Stimulated activated effector memory CD8-positive, alpha-beta T cell treated with anti-CD3 and anti-CD28 coated beads, Interleukin-12 subunit alpha, Interleukin-12 subunit beta, amount 100 ng/mL, for 72 hours (primary cell): ENCODE results near the gene ZNF283.
"Not testable (repeated sequence)": the region's sequence is repeated elsewhere in the genome, so short reads cannot be mapped to it uniquely, and the experiment has no call there.

ENCODE experiments used
- ATAC-seq: fragments of 150-1000 bp; cut with Tn5 transposase; 2 replicates; pipeline ENCODE4 v1.10.0; 2021
- DNase-seq, 2 donors: peaks; one replicate each; pipeline ENCODE4 v3.0.0; 2021 to 2022; ENCODE audit warnings: low spot score in 2 of 2
- H3K27ac Mint-ChIP-seq: one replicate; pipeline ENCODE4 v1.8.0; 2022; ENCODE audit warnings: mild to moderate bottlenecking, mixed read lengths
- H3K36me3 Mint-ChIP-seq: one replicate; pipeline ENCODE4 v1.8.0; 2022; ENCODE audit warnings: mild to moderate bottlenecking, mixed read lengths
- H3K4me1 Mint-ChIP-seq: one replicate; pipeline ENCODE4 v1.8.0; 2022; ENCODE audit warnings: mixed read lengths
- H3K4me3 Mint-ChIP-seq: one replicate; pipeline ENCODE4 v1.8.0; 2022; ENCODE audit warnings: mild to moderate bottlenecking, mixed read lengths
- H3K9me3 Mint-ChIP-seq: one replicate; pipeline ENCODE4 v1.8.0; 2022; ENCODE audit warnings: mixed read lengths

The ZNF283 gene

GRCh38 chr19:43790587-43790986 is 36.5 kb upstream of the ZNF283 start:
- H3K9me3 Mint-ChIP-seq = no peaks in the 10 kb centered on the region
- H3K4me1 Mint-ChIP-seq = peaks cover 4% of the 10 kb centered on the region
- H3K27ac Mint-ChIP-seq = no peak overlapping the region
- no peak for ATAC-seq
- H3K4me3 Mint-ChIP-seq = no peak overlapping the region
- DNase-seq = no peak
- no peaks in the 10 kb centered on the region for H3K36me3 Mint-ChIP-seq

GRCh38 chr19:43797118-43797517 is 30.0 kb upstream of the ZNF283 start:
- H3K36me3 Mint-ChIP-seq = no peaks in the 10 kb centered on the region
- H3K9me3 Mint-ChIP-seq = no peaks in the 10 kb centered on the region
- H3K27ac Mint-ChIP-seq = no peak overlapping the region
- H3K4me3 Mint-ChIP-seq = peak overlapping the region; percentile 76
- ATAC-seq (no peak), DNase-seq (no peak)
- H3K4me1 Mint-ChIP-seq = peaks cover 19% of the 10 kb centered on the region

DNA sequence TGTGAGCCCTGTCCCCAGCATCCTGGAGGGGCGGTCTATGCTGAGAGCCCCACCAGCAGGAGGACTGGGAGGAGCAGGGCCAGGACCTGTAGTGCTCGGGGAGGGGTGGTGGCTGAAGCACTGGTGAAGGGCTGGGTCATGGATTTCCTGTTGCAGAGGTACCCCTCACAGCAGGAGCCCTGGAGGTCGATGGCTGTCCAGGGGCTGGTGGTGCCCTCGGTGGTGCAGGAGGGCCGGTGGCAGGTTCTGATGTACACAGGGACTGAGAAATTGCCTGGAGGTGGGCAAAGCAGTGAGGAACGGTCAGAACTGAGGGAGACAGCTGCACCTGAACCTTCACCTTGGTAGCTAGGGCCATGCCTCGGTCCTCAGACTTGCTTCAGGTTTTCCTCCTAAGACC is 29.6 kb upstream of the ZNF283 start:
- DNase-seq (no peak), ATAC-seq (no peak)
- Mint-ChIP-seq H3K4me3 (peak overlapping the region; percentile 76), H3K9me3 (no peaks in the 10 kb centered on the region), H3K27ac (no peak overlapping the region), H3K36me3 (no peaks in the 10 kb centered on the region), H3K4me1 (peaks cover 19% of the 10 kb centered on the region)

DNA sequence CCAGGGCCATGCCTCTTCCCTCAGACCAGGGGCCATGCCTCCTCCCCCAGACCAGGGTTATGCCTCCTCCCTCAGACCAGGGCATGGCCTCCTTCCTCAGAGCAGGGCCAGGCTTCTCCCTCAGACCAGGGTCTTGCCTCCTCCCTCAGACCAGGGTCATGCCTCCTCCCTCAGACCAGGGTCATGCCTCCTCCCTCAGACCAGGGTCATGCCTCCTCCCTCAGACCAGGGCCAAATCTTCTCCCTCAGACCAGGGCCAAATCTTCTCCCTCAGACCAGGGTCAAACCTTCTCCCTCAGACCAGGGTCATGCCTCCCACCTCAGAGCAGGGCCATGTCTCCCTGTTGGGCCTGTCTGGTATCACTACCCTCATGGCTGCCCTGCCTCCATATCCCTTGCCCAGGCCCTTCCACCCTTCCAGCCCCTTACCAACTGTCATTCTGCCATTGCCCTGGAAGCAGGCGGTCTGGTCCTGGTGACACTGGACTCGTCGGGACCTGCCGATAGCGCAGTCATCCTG is 29.0 kb upstream of the ZNF283 start:
- Mint-ChIP-seq H3K36me3 (no peaks in the 10 kb centered on the region), H3K27ac (no peak overlapping the region), H3K4me1 (peaks cover 19% of the 10 kb centered on the region), H3K9me3 (no peaks in the 10 kb centered on the region), H3K4me3 (peak overlapping the region; percentile 76)
- ATAC-seq (peak; percentile 20), DNase-seq (no peak)

- peak; percentile 87 for ATAC-seq
- no peaks in the 10 kb centered on the region for H3K36me3 Mint-ChIP-seq
- peak in 1 of 2 donors; percentile 27 for DNase-seq
- peak overlapping the region; percentile 38 for H3K27ac Mint-ChIP-seq
- H3K4me1 Mint-ChIP-seq = peaks cover 19% of the 10 kb centered on the region
- no peaks in the 10 kb centered on the region for H3K9me3 Mint-ChIP-seq
- H3K4me3 Mint-ChIP-seq = peak overlapping the region; percentile 76
Measured at GRCh38 chr19:43798546-43799409, 28.3 kb upstream of the ZNF283 start.

DNA sequence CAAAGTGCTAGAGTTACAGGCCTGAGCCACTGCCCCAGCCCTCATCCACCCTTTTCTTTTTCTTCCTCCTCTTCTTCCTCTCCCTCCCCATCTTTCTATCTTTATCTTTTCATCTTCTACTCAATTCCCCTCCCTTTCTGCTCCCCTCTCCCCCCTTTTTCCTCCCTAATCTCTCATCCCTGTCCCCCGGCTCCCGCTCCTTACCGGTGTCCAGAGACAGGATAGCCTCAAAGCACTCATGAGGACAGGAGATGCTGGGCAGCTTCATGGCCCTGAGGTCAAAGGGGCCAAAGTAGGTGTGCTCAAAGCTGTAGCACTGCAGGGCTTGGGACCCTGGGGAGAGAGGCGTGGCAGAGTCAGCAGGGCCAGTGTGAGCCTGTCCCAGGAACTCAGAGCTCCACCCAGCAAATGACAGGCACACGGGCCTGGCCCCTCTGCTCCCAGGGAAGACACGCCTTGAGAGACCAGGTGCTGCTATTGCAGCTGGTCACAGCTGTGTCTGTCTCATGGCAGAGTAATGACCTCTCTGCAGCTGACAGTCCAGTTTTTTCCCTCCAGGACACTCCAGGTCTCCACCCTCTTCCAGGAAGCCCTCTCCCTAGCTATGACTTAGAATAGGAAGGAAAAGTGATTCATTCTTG is 27.5 kb upstream of the ZNF283 start:
- Mint-ChIP-seq H3K27ac (no peak overlapping the region), H3K9me3 (no peaks in the 10 kb centered on the region), H3K4me3 (peak overlapping the region; percentile 76), H3K36me3 (no peaks in the 10 kb centered on the region), H3K4me1 (peaks cover 19% of the 10 kb centered on the region)
- ATAC-seq (no peak), DNase-seq (no peak)

DNA sequence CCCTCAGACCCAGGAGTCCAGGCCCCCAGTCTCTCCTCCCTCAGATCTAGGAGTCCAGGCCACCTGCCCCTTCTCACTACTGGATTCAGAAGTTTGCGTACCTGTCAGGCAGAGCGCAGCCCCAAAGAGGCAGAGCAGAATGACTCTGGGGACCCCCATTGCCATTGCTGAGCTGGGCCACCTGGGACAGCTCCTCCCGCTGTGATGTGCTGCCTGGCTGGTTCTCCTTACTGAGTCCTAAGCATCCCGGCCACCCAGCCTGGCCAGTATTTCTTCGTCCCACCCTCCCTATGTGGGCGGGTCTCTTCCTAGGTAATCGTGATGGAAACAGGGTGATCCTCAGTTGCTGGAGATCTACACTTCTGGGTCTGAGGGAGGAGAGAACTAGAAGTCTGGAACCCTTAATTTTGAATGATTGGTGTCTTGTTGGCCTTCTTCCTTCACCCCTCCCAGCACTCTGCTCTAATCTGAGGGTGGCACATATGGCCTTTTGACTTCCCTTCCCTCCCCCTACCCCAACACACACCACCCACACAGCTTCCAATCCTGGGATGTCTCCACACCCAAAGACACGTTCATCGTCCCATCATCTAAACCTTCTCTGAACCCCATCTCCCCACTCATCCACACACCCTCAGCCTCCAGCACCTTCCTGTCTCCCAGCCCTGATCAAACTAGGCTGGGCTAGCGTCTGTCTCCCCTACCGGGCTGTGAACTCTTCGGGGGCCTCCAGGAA is 24.7 kb upstream of the ZNF283 start, which contains the start of gene LYPD5:
TSS of gene LYPD5 (minus strand) at position 232 of the 736 bp plus-strand sequence. CDS start at position 165, 67 bp downstream.
- Mint-ChIP-seq H3K4me3 (no peak within 1 kb of the TSS), H3K27ac (peak within 1 kb of the TSS; percentile 10), H3K4me1 (peaks cover 16% of the 10 kb centered on the region), H3K36me3 (no peaks in the 10 kb centered on the region), H3K9me3 (no peaks in the 10 kb centered on the region)
- ATAC-seq = no peak
- DNase-seq = no peak

- H3K36me3 Mint-ChIP-seq = no peaks in the 10 kb centered on the region
- H3K27ac Mint-ChIP-seq = no peak overlapping the region
- no peak overlapping the region for H3K4me3 Mint-ChIP-seq
- ATAC-seq (no peak), DNase-seq (no peak)
- no peaks in the 10 kb centered on the region for H3K4me1 Mint-ChIP-seq
- H3K9me3 Mint-ChIP-seq = no peaks in the 10 kb centered on the region
Measured at GRCh38 chr19:43804432-43804831, 22.7 kb upstream of the ZNF283 start.

GRCh38 chr19:43806401-43806800 is 20.7 kb upstream of the ZNF283 start:
- not testable (repeated sequence) for DNase-seq, ATAC-seq, H3K4me1 Mint-ChIP-seq, H3K36me3 Mint-ChIP-seq, H3K27ac Mint-ChIP-seq, H3K4me3 Mint-ChIP-seq, H3K9me3 Mint-ChIP-seq

GRCh38 chr19:43806848-43807247 is 20.3 kb upstream of the ZNF283 start:
- no peak for ATAC-seq
- Mint-ChIP-seq H3K36me3 (no peaks in the 10 kb centered on the region), H3K4me1 (no peaks in the 10 kb centered on the region)

GRCh38 chr19:43807651-43808050 is 19.5 kb upstream of the ZNF283 start:
- Mint-ChIP-seq H3K9me3 (no peaks in the 10 kb centered on the region), H3K27ac (no peak overlapping the region), H3K4me3 (no peak overlapping the region), H3K36me3 (no peaks in the 10 kb centered on the region), H3K4me1 (peaks cover 7% of the 10 kb centered on the region)
- ATAC-seq (no peak), DNase-seq (no peak)

More at GRCh38 chr19:43806848-43807247, 20.3 kb upstream of the ZNF283 start:
- DNase-seq = no peak
- no peak overlapping the region for H3K27ac Mint-ChIP-seq
- H3K9me3 Mint-ChIP-seq = no peaks in the 10 kb centered on the region
- H3K4me3 Mint-ChIP-seq = no peak overlapping the region

GRCh38 chr19:43809762-43810696 is 17.1 kb upstream of the ZNF283 start:
- no peak for DNase-seq
- Mint-ChIP-seq H3K4me3 (no peak overlapping the region), H3K4me1 (peaks cover 13% of the 10 kb centered on the region), H3K36me3 (no peaks in the 10 kb centered on the region), H3K9me3 (no peaks in the 10 kb centered on the region), H3K27ac (no peak overlapping the region)
- ATAC-seq = peak; percentile 61

DNA sequence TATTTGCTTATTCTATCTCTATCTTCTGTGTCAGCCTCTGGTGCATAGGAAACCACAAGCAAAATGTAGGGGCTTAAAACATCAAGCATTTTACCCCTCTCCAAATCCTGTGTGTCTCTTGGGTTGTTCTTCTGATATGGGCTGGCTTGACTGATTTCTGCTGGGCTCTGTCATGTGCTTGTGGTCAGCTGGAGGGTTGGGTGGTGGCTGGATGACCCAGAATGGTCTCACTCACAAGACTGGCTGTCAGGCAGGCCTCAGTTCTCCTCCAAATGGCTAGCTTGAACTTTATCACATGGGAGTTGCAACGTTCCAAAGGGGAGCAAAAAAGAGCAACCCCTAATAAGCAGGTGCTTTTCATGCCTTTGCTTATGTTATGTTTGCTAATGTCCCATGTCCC is 15.3 kb upstream of the ZNF283 start:
- ATAC-seq (peak; percentile 60), DNase-seq (no peak)
- Mint-ChIP-seq H3K36me3 (no peaks in the 10 kb centered on the region), H3K4me3 (no peak overlapping the region), H3K9me3 (no peaks in the 10 kb centered on the region), H3K27ac (peak overlapping the region; percentile 23), H3K4me1 (peaks cover 13% of the 10 kb centered on the region)

DNA sequence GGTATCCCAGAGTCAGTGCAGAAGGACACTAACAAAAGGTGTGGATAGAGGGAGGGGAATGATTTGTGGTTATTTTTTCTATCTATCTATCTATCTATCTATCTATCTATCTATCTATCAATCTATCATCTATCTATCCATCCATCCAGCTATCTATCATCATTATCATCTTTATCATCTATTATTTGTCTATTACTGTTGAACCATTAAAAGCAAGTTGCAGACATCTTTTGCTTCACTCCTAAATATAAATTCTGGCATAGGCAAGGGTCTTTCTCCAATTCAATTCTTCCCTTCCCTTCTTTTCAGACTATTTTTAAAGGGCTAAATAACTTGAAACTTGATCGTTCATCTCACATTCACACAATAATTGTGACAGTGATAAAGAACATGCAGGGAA is 14.9 kb upstream of the ZNF283 start:
- DNase-seq (no peak), ATAC-seq (no peak)
- H3K27ac Mint-ChIP-seq = peak overlapping the region; percentile 23
- peaks cover 13% of the 10 kb centered on the region for H3K4me1 Mint-ChIP-seq
- no peaks in the 10 kb centered on the region for H3K36me3 Mint-ChIP-seq
- H3K4me3 Mint-ChIP-seq = no peak overlapping the region
- H3K9me3 Mint-ChIP-seq = no peaks in the 10 kb centered on the region
